GM19035 (cell line): ENCODE data around the gene TRAK1.
"Not testable (repeated sequence)": the region's sequence is repeated elsewhere in the genome, so short reads cannot be mapped to it uniquely, and the experiment has no call there.

Experiments used
- ATAC-seq: cut with Tn5 transposase; IDR thresholded peaks from one replicate; pipeline ENCODE4 v1.9.1; 2021; ENCODE audit not compliant: unreplicated experiment

Gene TRAK1

GRCh38 chr3:42096796-42097565, 5.8 kb downstream of the TRAK1 start:
- ATAC-seq = no peak

GRCh38 chr3:42097566-42097946, 6.4 kb downstream of the TRAK1 start:
- ATAC-seq = no peak

- no peak for ATAC-seq
Observed at GRCh38 chr3:42098171-42098570, 7.0 kb downstream of the TRAK1 start.

GRCh38 chr3:42099020-42099765, 8.0 kb downstream of the TRAK1 start:
- ATAC-seq = no peak

- ATAC-seq = no peak
Observed at GRCh38 chr3:42101048-42101447, 9.9 kb downstream of the TRAK1 start.

- no peak for ATAC-seq
Observed at GRCh38 chr3:42101481-42101880, 10.3 kb downstream of the TRAK1 start.

- no peak for ATAC-seq
Observed at GRCh38 chr3:42102571-42102970, 11.4 kb downstream of the TRAK1 start.

- not testable (repeated sequence) for ATAC-seq
Observed at GRCh38 chr3:42103921-42104665, 12.9 kb downstream of the TRAK1 start.

- ATAC-seq = not testable (repeated sequence)
Observed at GRCh38 chr3:42105994-42106393, 14.8 kb downstream of the TRAK1 start.

- ATAC-seq = no peak
Observed at GRCh38 chr3:42106646-42107045, 15.5 kb downstream of the TRAK1 start.

GRCh38 chr3:42110631-42111030, 19.5 kb downstream of the TRAK1 start:
- no peak for ATAC-seq

- no peak for ATAC-seq
Observed at GRCh38 chr3:42114130-42114725, 23.1 kb downstream of the TRAK1 start.

GRCh38 chr3:42115215-42115614, 24.1 kb downstream of the TRAK1 start:
- no peak for ATAC-seq

GRCh38 chr3:42115946-42116345, 24.8 kb downstream of the TRAK1 start:
- ATAC-seq = no peak

- ATAC-seq = no peak
Observed at GRCh38 chr3:42116466-42116865, 25.3 kb downstream of the TRAK1 start.

GRCh38 chr3:42117175-42118008, 26.2 kb downstream of the TRAK1 start:
- no peak for ATAC-seq

GRCh38 chr3:42118762-42119361, 27.7 kb downstream of the TRAK1 start:
- ATAC-seq = peak; percentile 67

GRCh38 chr3:42119561-42120355, 28.6 kb downstream of the TRAK1 start:
- ATAC-seq = no peak

- no peak for ATAC-seq
Observed at GRCh38 chr3:42120866-42121265, 29.7 kb downstream of the TRAK1 start.
